H1 (cell line): ENCODE measurements around the gene GPR15. TPM values are rescaled to one million over a fixed set of nuclear protein-coding genes. Genes with fewer than 3 reads are reported as not detected.

Source experiments
- CTCF ChIA-PET: fragments of 300-600 bp; sonication (Branson Sonifier 250); formaldehyde crosslinking; loops from one replicate; lab custom pipeline; 2021; ENCODE audit not compliant: partially characterized antibody; lab: Charles Lee
- POLR2A ChIA-PET: fragments of 300-600 bp; sonication (Branson Sonifier 250); formaldehyde crosslinking; loops from one replicate; lab custom pipeline; 2021; ENCODE audit warnings: inconsistent platforms; ENCODE audit not compliant: partially characterized antibody; lab: Charles Lee
- DNase-seq, 2 experiments: peaks; one replicate each; pipeline versions ENCODE4 v3.0.0 to v3.0.0-alpha.2; 2010 to 2022; ENCODE audit warnings: low spot score in 2 of 2, low read depth in 1 of 2, mixed read lengths in 1 of 2
- FAIRE-seq: peaks from 2 replicates; lab custom pipeline; 2011; peaks lifted over from hg19 to GRCh38; lab: Jason Lieb, UNC
- H2AFZ ChIP-seq: 2 replicates; pipeline ENCODE4 v1.8.1; 2012; ENCODE audit warnings: low read length, inconsistent platforms
- H2AK5ac ChIP-seq: 2 replicates; pipeline ENCODE4 v1.6.1; 2013; ENCODE audit warnings: low read depth, low read length
- H2BK120ac ChIP-seq: replicated peaks from 2 replicates; pipeline ENCODE3; 2013; ENCODE audit warnings: low read depth, low read length, inconsistent platforms
- H2BK12ac ChIP-seq: 2 replicates; pipeline ENCODE4 v1.6.1; 2013; ENCODE audit warnings: low read depth, low read length
- H2BK15ac ChIP-seq: 2 replicates; pipeline ENCODE4 v1.6.1; 2013; ENCODE audit warnings: low read length
- H2BK20ac ChIP-seq: 2 replicates; pipeline ENCODE4 v1.6.1; 2013; ENCODE audit warnings: low read length
- H2BK5ac ChIP-seq: 2 replicates; pipeline ENCODE4 v1.6.1; 2013; ENCODE audit warnings: low read depth, low read length
- H3K14ac ChIP-seq: 2 replicates; pipeline ENCODE4 v1.6.1; 2013; ENCODE audit warnings: inconsistent platforms; ENCODE audit not compliant: insufficient read length
- H3K18ac ChIP-seq: 2 replicates; pipeline ENCODE4 v1.6.1; 2013; ENCODE audit warnings: low read length; ENCODE audit errors: extremely low read depth
- H3K23ac ChIP-seq: 2 replicates; pipeline ENCODE4 v1.6.1; 2013; ENCODE audit warnings: inconsistent platforms; ENCODE audit not compliant: insufficient read length
- H3K23me2 ChIP-seq: 2 replicates; pipeline ENCODE4 v1.6.1; 2013; ENCODE audit warnings: low read depth, low read length
- H3K27ac ChIP-seq: 2 replicates; pipeline ENCODE4 v1.6.1; 2011; ENCODE audit warnings: low read depth, low read length, inconsistent platforms
- H3K27me3 ChIP-seq, 4 experiments: replicated peaks in 1 of 4; 1 replicate in 1 of 4; 2 replicates in 3 of 4; pipeline versions ENCODE4 v1.6.1 to v1.8.1; 2011 to 2013; ENCODE audit warnings: low read length in 3 of 4, mild to moderate bottlenecking in 3 of 4, inconsistent platforms in 2 of 4, mixed read lengths in 2 of 4, moderate library complexity in 1 of 4; ENCODE audit not compliant: control insufficient read depth in 3 of 4, insufficient read depth in 3 of 4; ENCODE audit errors: extremely low read depth in 1 of 4
- H3K36me3 ChIP-seq, 4 experiments: 2 replicates each; pipeline versions ENCODE4 v1.6.1 to v1.8.1; 2011 to 2013; ENCODE audit warnings: mild to moderate bottlenecking in 4 of 4, low read length in 3 of 4, moderate library complexity in 2 of 4, control low read depth in 1 of 4, inconsistent platforms in 1 of 4; ENCODE audit not compliant: insufficient read depth in 4 of 4, control insufficient read depth in 2 of 4
- H3K4ac ChIP-seq: replicated peaks from 2 replicates; pipeline ENCODE3; 2013; ENCODE audit warnings: low read length, low read depth, mixed read lengths, inconsistent platforms; ENCODE audit not compliant: insufficient read length
- H3K4me1 ChIP-seq, 4 experiments: replicated peaks in 1 of 4; 1 replicate in 1 of 4; 2 replicates in 3 of 4; pipeline versions ENCODE4 v1.6.1 to v1.8.1; 2011 to 2013; ENCODE audit warnings: low read length in 3 of 4, inconsistent platforms in 2 of 4, mixed read lengths in 1 of 4; ENCODE audit not compliant: insufficient read depth in 4 of 4, control insufficient read depth in 3 of 4
- H3K4me2 ChIP-seq, 2 experiments: 2 replicates each; pipeline versions ENCODE4 v1.6.1 to v1.8.1; 2011 to 2013; ENCODE audit warnings: low read depth in 2 of 2, low read length in 2 of 2, control low read depth in 1 of 2, inconsistent platforms in 1 of 2, mild to moderate bottlenecking in 1 of 2; ENCODE audit not compliant: insufficient read depth in 1 of 2
- H3K4me3 ChIP-seq, 4 experiments: fragments of 200-600, 300-600 bp in 1 of 4; sonication (generic), shearing (Covaris generic), sonication (Bioruptor Twin) in 1 of 4; 2 replicates each; pipeline versions ENCODE4 v1.5.1 to v1.8.1; 2011 to 2016; ENCODE audit warnings: low read length in 4 of 4, low read depth in 3 of 4, control low read depth in 2 of 4, inconsistent platforms in 2 of 4, mild to moderate bottlenecking in 2 of 4, mixed read lengths in 1 of 4, moderate library complexity in 1 of 4; ENCODE audit not compliant: insufficient read depth in 2 of 4; ENCODE audit errors: extremely low read depth in 1 of 4
- H3K56ac ChIP-seq: replicated peaks from 2 replicates; pipeline ENCODE3; 2013; ENCODE audit warnings: low read depth, mild to moderate bottlenecking, mixed read lengths, low read length, inconsistent platforms; ENCODE audit not compliant: insufficient read length
- H3K79me1 ChIP-seq: 2 replicates; pipeline ENCODE4 v1.6.1; 2013; ENCODE audit warnings: low read depth, low read length, control low read depth
- H3K79me2 ChIP-seq, 2 experiments: 2 replicates each; pipeline versions ENCODE4 v1.6.1 to v1.8.1; 2012 to 2013; ENCODE audit warnings: low read length in 2 of 2, mild to moderate bottlenecking in 2 of 2, inconsistent platforms in 1 of 2; ENCODE audit not compliant: insufficient read depth in 2 of 2, control insufficient read depth in 1 of 2
- H3K9ac ChIP-seq, 4 experiments: replicated peaks in 1 of 4; 1 replicate in 1 of 4; 2 replicates in 3 of 4; pipeline versions ENCODE4 v1.6.1 to v1.8.1; 2011 to 2013; ENCODE audit warnings: low read depth in 3 of 4, low read length in 3 of 4, control low read depth in 2 of 4, mild to moderate bottlenecking in 2 of 4, moderate library complexity in 2 of 4, inconsistent platforms in 1 of 4; ENCODE audit errors: extremely low read depth in 1 of 4
- H3K9me3 ChIP-seq, 2 experiments: 2 replicates each; pipeline versions ENCODE4 v1.6.1 to v1.8.1; 2012 to 2013; ENCODE audit warnings: mild to moderate bottlenecking in 2 of 2, moderate library complexity in 2 of 2, control low read depth in 1 of 2, inconsistent platforms in 1 of 2, low read depth in 1 of 2, low read length in 1 of 2, mixed read lengths in 1 of 2; ENCODE audit not compliant: insufficient read depth in 2 of 2
- H4K20me1 ChIP-seq, 2 experiments: replicated peaks in 1 of 2; 2 replicates each; pipeline versions ENCODE3 to v1.8.1; 2011 to 2013; ENCODE audit warnings: inconsistent platforms in 2 of 2, low read length in 2 of 2, mild to moderate bottlenecking in 1 of 2; ENCODE audit not compliant: insufficient read depth in 2 of 2, control insufficient read depth in 1 of 2
- H4K5ac ChIP-seq: 2 replicates; pipeline ENCODE4 v1.6.1; 2013; ENCODE audit warnings: low read length, low read depth, mixed read lengths, inconsistent platforms; ENCODE audit not compliant: insufficient read length
- H4K8ac ChIP-seq: 2 replicates; pipeline ENCODE4 v1.8.0; 2013; ENCODE audit warnings: mild to moderate bottlenecking, moderate library complexity, low read length, inconsistent platforms; ENCODE audit not compliant: insufficient read depth; ENCODE audit errors: extremely low read depth
- H4K91ac ChIP-seq: replicated peaks from 2 replicates; pipeline ENCODE3; 2013; ENCODE audit warnings: low read length, mixed read lengths, inconsistent platforms; ENCODE audit not compliant: insufficient read length
- CHD2 ChIP-seq: IDR thresholded peaks from 2 replicates; pipeline ENCODE4 v1.6.1; 2012; ENCODE audit warnings: low read length, improper control_type of control experiment
- GABPA ChIP-seq: IDR thresholded peaks from 2 replicates; pipeline ENCODE4 v1.6.1; 2011; ENCODE audit warnings: mild to moderate bottlenecking, low read length, moderate library complexity, borderline replicate concordance; ENCODE audit not compliant: insufficient read depth
- RAD21 ChIP-seq, 2 experiments: IDR thresholded peaks in 1 of 2; conservative IDR thresholded peaks in 1 of 2; 2 replicates each; pipeline ENCODE4 v1.6.1; 2011; ENCODE audit warnings: low read depth in 2 of 2, low read length in 2 of 2, improper control_type of control experiment in 1 of 2, inconsistent platforms in 1 of 2, mild to moderate bottlenecking in 1 of 2, moderate library complexity in 1 of 2
- RNF2 ChIP-seq: fragments of 200-900, 300-1000 bp; sonication (generic); IDR thresholded peaks from 2 replicates; pipeline ENCODE4 v1.7.1; 2016; ENCODE audit warnings: borderline replicate concordance, low read depth, mild to moderate bottlenecking, antibody characterized with exemption, low read length; ENCODE audit not compliant: poor library complexity, severe bottlenecking; ENCODE audit errors: missing control alignments
- SIN3A ChIP-seq, 2 experiments: IDR thresholded peaks in 1 of 2; conservative IDR thresholded peaks in 1 of 2; 2 replicates each; pipeline ENCODE4 v1.6.1; 2011 to 2012; ENCODE audit warnings: low read length in 2 of 2, improper control_type of control experiment in 1 of 2, low read depth in 1 of 2, mild to moderate bottlenecking in 1 of 2
- TCF12 ChIP-seq: IDR thresholded peaks from 2 replicates; pipeline ENCODE4 v1.6.1; 2011; ENCODE audit warnings: low read depth, mild to moderate bottlenecking, low read length
- WGBS, 2 experiments: shearing (Covaris generic) in 1 of 2; methylation state at CpG; one replicate each; pipeline versions ENCODE4 v1.1.6 to v1.1.7; 2013 to 2015; ENCODE audit warnings: low lambda C conversion rate in 2 of 2, mixed read lengths in 2 of 2, inconsistent platforms in 1 of 2, low coverage in 1 of 2, missing lambda C conversion rate in 1 of 2; ENCODE audit not compliant: insufficient replicate concordance in 2 of 2, insufficient coverage in 1 of 2, insufficient read length in 1 of 2; ENCODE audit errors: extremely low coverage in 1 of 2, missing lambda C conversion rate in 1 of 2; 5-methylcytosine and 5-hydroxymethylcytosine counted together
- polyA plus RNA-seq, 7 experiments: library from polyadenylated mRNA; depleted of rRNA in 3 of 7; stranded (reverse) in 5 of 7; unstranded in 2 of 7; fragments of >200 nt in 5 of 7; fragments of 200-250 nt in 2 of 7; gene quantifications; 1 replicate in 5 of 7; 2 replicates in 1 of 7; 4 replicates in 1 of 7; pipeline versions ENCODE4 v1.2.1 to v1.2.3, GENCODE V29; 2011 to 2013; ENCODE audit warnings: missing spikeins in 2 of 7, mixed read lengths in 2 of 7
- total RNA-seq: library from RNA; stranded (reverse); fragmentation: NEBNext Ultra II Directional; extraction: Animal tissue kit (Norgen Biotek cat#: 25700); gene quantifications from 2 replicates; pipeline ENCODE4 v1.2.1, GENCODE V29; 2021

GPR15 gene
- total and polyA plus RNA-seq, 2 of the 8 experiments (the other 6 are each of a cell fraction or from before 2014, with no cell fraction given), result not detected

DNA sequence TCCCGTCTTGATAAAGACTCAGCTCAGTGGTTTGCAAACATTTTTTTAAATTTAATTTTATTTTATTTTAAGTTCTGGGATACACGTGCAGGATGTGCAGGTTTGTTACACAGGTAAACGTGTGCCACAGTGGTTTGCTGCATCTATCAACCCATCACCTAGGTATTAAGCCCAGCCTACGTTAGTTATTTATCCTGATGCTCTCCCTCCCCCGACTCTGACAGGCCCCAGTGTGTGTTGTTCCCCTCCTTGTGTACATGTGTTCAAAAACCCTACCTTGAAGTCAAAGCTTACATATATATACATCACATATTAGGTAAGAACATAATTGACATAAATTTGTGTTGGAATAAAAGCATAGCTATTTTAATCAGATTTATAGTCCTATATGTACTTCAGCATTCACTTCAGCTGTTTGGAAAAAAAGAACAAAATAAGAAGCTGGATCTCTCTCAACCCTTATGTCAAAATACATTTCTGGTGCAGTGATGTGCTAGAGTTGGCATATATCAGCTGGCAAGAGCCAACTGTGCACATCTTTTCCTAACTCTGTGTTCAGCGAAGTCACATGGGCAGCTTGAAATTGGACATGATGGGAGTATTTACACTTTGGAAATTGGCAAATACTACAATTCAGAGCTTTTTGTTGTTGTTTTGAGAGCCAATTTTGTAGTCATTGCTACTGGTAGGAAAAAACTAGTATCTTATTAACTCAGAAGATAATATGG is 26.5 kb downstream of the GPR15 start:
- Histone ChIP-seq H4K91ac (no peak overlapping the region), H3K4ac (no peak overlapping the region), H3K56ac (no peak overlapping the region), H4K20me1 (no peaks in the 10 kb centered on the region), H3K14ac (no peak overlapping the region), H2BK5ac (no peak overlapping the region), H4K8ac (no peak overlapping the region), H3K9me3 (no peaks in the 10 kb centered on the region), H3K4me1 (no peaks in the 10 kb centered on the region), H4K5ac (no peak overlapping the region), H3K18ac (no peak overlapping the region), H2BK20ac (no peak overlapping the region), H3K27me3 (no peaks in the 10 kb centered on the region), H3K79me2 (no peaks in the 10 kb centered on the region), H3K36me3 (no peaks in the 10 kb centered on the region), H2AK5ac (no peak overlapping the region), H2BK120ac (no peak overlapping the region), H3K23ac (no peak overlapping the region), H3K9ac (no peak overlapping the region), H3K23me2 (no peaks in the 10 kb centered on the region), H2AFZ (no peak overlapping the region), H3K4me2 (no peak overlapping the region), H2BK15ac (no peak overlapping the region), H3K4me3 (no peak overlapping the region), H3K27ac (no peak overlapping the region), H2BK12ac (no peak overlapping the region), H3K79me1 (no peaks in the 10 kb centered on the region)
- FAIRE-seq, result no peak
- CTCF ChIA-PET, result interaction anchor here (0.6 to 1.4 kb wide), 3 partner anchors 16 to 31 kb away, joined by 3 to 4 read pairs (median 3); no protein-coding TSS in a partner anchor
- no peak for TF ChIP-seq SIN3A (conservative IDR thresholded peaks at IDR 0.05 in 1 of 2, IDR thresholded peaks at IDR 0.05 in 1 of 2; ENCODE audit: low read depth in 1 of 2, low read length in 2 of 2)
- TF ChIP-seq RNF2, result no peak
- TF ChIP-seq CHD2, result no peak
- TF ChIP-seq GABPA, result no peak
- no peak for TF ChIP-seq TCF12
- no peak for TF ChIP-seq RAD21 (IDR thresholded peaks at IDR 0.05 in 1 of 2, conservative IDR thresholded peaks at IDR 0.05 in 1 of 2; ENCODE audit: low read depth in 2 of 2, low read length in 2 of 2)
- WGBS, 2 experiments, result 80% methylated on average over 6 of the region's 6 CpGs; no CpG with 5 or more reads in 1 of the 2 experiments
- POLR2A ChIA-PET, result no interaction called here
- no peak for DNase-seq
